CD4-positive, alpha-beta T cell treated with Interleukin-4 for 4 hours (primary cell): ENCODE data around the gene HOXC5.

Experiments
- DNase-seq: peaks from one replicate; pipeline ENCODE4 v3.0.0-alpha.2; 2020

Gene HOXC5

DNA sequence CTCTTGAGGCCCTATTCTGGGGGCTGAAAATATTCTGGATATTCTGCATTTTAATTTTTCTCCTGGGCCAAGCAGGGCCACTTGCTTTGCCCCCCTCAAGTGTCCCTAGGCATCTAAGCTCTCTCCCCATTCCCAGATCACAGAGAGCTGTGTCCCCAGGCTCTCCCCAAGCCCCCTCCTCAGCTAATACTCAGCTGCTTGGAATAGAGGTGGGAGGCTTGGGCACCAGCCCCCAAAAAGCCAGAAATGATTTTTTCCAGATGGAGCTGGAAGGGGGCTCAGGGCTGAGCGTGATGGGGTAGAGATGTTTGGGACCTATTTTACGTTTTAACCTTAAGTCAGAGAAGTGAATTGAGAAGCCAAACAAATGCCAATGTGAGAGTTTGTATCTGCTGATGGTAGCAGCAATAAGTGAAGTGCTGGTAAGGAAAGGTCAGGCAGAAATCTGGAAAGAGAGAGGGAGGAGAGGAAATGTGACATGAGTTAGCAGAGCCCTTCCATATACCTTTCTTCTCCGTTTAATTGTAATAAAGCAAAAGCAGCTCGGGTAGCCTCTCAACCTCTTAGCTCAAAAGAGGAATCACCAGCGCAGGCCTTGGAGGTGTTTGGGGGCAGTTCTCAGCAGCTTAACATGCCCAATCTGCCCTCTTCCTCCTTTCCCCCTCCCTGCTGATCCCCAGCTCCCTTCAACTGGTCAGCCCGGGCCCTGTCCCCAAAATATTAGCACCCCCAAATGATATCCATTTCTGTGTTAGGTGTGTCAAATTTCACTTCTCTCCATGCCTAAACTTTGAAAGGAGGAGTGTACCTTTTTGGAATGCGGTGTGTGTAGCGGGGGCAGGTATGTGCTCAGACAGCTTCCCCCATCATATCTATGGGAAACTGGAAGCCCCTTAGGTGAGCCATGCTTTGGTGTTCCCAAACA, 9.6 kb upstream of the HOXC5 start:
- no peak for DNase-seq

DNA sequence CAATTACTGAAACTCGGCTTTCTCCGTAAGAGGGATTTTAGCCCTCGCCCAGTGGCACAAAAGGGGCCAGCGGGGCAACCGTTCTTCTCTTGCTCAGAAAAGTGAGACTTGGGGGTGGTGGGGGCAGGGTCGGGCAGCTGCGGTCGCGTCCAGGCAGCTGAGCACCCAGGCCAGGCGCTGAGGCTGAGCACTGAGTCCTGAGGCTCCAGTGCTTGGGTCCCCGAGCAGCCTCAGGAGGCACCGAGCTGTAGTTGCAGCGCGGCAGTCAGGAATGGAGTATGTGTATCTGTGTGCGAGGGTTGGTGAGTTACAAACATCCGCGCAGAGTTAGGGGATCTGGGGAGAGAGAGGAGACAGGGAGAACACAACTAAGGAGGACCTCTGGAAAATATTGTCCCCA, 8.7 kb upstream of the HOXC5 start:
- no peak for DNase-seq

DNA sequence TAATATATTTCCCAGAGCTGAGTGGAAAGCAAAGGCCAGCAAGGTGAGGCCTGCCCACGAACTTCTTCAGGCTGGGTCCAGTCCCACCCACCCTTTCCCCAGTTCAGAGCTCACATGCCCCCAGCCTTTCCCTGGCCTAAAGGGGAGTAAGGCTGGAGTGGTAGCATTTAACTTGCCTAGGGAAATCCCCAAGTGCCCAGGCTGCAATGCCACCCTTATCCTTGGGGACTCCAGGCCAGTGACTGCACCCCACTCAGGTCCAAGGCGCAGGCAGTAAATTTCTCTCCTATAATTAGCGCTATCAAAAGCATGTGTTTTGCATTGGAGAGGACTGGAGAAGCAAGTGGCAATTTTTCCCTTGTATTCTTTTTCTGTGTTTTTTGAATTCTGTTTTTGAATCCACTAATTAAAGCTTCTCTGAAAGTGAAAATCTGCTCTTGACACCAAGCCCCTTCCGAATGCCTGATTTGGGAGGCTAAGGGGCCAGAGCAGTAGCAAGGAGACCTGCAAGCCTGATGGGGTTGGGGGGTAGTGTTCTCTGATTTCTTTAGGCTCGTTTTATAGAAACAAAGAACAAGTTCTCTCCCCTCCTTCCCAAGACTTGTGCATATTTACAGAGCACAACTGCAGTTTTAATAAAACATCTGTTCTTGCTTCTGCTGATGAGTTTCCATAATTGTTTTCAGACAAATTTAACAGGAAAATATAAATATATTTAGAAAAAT, 8.1 kb upstream of the HOXC5 start:
- DNase-seq = no peak

DNA sequence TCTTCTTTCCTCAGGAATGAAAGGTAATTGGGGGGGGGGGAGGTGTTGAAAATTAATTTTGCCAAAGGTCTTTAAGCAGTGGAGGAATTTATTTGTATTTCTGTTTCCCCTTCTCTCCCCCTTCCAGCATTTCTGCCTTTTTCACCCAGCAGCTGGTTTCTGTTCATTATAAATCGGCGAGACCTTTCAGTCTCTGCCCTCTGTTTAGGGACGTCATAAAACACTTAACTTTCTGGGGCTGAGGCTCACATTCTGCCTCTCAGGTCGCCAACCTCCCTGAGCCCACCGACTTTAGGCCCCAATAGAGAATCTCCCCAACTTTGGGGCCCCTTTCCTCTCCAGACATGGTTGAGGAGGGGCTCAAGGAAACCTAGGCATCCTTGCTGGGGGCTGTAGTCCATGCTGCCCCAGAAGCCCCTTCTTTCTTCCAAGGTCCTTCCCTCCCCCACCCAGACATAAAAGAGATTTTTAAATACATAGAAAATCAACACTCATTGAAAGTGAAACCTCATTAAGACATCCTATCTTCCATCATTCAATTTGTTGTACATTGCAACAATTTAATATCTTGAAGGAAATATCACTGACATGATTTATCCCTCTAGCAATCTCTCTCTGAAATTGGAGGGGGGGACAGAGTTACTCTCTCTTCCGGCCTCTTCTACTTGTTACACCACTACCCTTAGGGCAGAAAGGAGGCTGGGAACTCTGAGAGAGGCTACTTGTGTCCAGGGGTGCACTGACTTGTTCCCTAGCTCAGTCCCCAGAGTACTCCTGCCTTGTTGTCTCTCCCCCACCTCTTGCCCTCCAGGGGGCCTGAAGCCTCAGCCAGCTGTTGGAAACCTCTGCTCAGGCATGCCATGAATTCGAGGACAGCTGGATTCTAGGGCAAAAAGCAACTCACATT, 7.1 kb upstream of the HOXC5 start:
- DNase-seq = no peak

DNA sequence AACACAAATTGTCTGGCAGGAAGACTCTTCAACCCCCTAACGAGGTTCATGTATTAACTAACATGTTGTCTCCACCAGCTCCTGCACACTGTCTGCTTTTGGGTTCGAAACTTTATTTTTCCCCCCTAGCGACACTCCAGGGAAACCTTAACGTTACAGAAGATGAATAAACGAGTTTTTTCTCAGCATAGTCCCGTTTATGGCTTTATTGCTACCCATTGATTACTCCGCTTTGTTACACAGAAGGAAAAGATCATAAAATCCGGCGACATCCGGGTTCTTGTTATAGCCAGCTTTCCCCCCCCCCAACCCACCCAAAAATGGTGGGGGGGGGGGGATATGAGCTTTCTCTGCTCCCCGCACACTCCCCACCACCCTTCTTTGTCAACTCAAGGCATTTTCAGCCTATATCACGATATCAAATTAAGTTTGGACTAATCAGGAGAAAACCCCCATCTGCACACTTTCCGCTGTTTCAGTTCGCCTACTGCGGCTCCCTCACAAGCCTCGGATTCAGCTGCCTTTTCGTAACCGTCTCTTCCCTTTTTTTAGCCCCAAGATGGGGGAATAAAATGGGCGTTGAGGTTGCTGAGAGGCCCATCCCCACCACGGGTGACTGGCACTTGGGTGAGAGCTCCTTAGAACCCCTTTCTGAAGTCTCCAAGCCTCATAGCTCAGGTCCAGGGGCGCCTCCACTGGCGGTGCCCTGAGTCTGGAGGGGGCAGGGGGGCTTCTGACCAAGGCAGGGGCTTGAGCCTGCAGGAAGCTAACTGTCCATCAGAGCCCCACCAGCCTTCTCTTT, 6.0 kb upstream of the HOXC5 start:
- DNase-seq = no peak

DNA sequence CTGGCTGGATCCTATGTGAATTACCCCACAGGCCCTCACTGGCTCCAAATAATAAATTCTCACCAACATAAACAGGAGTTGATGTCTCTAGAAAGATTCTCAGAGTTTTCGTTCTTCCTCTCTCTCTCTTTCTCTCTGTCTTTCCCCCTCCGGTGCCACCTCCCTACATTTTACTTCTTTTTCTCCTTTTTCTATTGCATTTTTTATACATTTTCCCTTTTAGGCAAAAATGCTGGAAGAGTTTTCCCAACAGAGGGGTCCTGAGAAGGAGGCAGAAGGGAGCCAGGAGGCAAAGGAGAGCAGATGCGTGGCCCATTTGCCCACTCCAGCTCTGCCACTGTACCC, 5.4 kb upstream of the HOXC5 start:
- no peak for DNase-seq

DNA sequence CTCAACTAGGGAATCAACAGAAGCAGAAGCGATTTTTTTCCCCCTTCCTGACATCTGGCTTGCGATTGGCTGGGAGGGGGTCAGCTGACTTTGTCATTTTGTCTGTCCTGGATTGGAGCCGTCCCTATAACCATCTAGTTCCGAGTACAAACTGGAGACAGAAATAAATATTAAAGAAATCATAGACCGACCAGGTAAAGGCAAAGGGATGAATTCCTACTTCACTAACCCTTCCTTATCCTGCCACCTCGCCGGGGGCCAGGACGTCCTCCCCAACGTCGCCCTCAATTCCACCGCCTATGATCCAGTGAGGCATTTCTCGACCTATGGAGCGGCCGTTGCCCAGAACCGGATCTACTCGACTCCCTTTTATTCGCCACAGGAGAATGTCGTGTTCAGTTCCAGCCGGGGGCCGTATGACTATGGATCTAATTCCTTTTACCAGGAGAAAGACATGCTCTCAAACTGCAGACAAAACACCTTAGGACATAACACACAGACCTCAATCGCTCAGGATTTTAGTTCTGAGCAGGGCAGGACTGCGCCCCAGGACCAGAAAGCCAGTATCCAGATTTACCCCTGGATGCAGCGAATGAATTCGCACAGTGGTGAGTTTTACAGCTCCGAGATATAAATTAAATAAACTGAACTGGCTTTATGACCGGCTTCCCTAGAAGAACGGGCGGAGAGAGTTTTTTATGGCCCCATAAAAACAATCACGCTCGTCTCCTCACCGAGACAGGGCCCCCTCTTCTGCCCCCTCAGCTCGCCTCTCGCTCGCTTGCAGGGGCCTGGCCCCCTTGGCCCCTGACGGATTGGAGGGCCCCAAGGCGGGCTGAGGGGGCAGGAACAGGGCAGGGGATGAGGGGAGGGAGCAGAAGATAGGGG, 4.3 kb upstream of the HOXC5 start, which contains the start of gene HOXC6:
HOXC6 (plus strand) TSS at position 127 of the 888 bp plus-strand sequence; CDS start at position 209, 82 bp downstream.
- no peak for DNase-seq

DNA sequence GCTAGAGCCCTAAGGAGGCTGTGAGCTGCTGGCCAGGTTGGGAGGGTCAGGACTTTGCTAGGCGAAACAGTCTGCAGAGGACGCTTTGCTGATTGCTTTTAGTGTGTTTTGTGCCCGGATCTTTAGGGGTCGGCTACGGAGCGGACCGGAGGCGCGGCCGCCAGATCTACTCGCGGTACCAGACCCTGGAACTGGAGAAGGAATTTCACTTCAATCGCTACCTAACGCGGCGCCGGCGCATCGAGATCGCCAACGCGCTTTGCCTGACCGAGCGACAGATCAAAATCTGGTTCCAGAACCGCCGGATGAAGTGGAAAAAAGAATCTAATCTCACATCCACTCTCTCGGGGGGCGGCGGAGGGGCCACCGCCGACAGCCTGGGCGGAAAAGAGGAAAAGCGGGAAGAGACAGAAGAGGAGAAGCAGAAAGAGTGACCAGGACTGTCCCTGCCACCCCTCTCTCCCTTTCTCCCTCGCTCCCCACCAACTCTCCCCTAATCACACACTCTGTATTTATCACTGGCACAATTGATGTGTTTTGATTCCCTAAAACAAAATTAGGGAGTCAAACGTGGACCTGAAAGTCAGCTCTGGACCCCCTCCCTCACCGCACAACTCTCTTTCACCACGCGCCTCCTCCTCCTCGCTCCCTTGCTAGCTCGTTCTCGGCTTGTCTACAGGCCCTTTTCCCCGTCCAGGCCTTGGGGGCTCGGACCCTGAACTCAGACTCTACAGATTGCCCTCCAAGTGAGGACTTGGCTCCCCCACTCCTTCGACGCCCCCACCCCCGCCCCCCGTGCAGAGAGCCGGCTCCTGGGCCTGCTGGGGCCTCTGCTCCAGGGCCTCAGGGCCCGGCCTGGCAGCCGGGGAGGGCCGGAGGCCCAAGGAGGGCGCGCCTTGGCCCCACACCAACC, 3.1 kb upstream of the HOXC5 start:
- DNase-seq = no peak

DNA sequence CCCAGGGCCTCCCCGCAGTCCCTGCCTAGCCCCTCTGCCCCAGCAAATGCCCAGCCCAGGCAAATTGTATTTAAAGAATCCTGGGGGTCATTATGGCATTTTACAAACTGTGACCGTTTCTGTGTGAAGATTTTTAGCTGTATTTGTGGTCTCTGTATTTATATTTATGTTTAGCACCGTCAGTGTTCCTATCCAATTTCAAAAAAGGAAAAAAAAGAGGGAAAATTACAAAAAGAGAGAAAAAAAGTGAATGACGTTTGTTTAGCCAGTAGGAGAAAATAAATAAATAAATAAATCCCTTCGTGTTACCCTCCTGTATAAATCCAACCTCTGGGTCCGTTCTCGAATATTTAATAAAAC, 2.4 kb upstream of the HOXC5 start:
- DNase-seq = no peak

DNA sequence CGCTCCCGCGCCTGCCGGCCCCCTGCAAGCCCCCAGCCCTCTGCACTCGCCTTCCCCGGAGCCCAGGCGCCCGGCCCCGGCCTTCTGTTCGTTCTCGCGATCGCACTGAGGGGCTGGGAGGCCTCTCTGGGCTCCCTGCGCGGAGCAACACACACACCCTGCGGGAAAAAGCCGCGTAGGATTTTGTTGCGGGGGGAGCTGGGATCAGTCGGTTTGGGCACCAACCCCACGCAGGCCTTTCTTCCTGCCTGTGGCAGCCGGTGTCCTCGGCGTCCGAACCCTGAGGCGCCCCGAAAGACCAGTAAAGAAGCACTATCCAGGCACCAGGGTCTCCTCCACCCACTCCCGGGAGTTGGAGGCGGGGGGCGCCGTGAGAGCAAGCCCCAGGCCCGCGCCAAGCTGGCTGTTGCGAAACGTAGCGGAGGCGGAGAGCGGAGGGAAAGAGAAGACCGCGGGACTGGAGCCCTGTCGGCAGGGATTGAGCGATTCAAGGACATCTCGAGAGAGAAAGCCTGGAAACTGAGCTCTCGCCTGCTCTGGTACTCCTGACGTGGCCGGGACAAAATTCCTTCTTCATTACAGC, 1.9 kb upstream of the HOXC5 start:
- DNase-seq = no peak

DNA sequence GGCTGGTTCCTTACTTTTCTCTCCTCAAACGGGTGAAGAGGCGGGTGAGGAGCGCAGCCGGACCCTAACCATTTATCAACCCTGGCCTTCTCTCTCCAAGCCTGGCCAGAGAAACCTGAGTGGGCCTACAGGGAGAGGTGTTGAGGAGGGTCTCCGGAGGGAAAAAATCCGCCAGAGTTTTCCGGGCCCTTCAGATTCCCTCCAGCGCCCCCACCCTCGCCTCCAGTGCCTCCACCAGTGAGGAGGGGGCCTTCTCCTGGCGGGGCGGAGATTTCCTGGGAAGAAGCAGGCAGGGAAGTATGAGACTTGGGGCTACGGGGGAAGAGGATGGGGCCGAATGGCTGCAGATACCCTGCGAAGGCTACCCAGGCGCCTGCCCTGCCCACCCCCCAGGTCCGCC, 1.4 kb upstream of the HOXC5 start:
- no peak for DNase-seq

DNA sequence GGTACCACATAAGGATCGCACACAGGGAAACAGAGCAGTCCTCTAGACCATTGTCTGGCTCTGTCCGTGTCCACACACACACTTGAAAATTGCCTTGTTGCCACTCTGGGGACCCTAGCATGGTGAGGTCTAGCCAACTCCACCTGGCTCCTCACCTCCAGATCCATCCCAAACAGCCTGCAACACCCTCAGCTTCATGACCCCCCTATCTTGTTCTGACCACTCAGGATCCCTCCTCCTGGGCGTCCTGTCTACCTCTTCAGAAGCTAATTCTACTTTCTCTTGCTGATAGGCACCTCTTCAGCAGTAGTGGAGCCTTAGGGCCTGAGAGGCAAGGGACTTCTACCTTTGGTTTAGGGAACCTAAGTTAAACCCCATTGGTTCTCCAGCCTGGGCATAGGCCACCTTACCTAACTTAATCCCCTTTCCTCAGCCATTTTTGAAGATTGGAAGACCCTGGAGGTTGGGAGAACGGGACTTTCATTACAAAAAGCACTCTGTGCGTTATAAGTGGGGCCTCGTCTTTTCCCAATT, 697 bp upstream of the HOXC5 start:
- no peak for DNase-seq

DNA sequence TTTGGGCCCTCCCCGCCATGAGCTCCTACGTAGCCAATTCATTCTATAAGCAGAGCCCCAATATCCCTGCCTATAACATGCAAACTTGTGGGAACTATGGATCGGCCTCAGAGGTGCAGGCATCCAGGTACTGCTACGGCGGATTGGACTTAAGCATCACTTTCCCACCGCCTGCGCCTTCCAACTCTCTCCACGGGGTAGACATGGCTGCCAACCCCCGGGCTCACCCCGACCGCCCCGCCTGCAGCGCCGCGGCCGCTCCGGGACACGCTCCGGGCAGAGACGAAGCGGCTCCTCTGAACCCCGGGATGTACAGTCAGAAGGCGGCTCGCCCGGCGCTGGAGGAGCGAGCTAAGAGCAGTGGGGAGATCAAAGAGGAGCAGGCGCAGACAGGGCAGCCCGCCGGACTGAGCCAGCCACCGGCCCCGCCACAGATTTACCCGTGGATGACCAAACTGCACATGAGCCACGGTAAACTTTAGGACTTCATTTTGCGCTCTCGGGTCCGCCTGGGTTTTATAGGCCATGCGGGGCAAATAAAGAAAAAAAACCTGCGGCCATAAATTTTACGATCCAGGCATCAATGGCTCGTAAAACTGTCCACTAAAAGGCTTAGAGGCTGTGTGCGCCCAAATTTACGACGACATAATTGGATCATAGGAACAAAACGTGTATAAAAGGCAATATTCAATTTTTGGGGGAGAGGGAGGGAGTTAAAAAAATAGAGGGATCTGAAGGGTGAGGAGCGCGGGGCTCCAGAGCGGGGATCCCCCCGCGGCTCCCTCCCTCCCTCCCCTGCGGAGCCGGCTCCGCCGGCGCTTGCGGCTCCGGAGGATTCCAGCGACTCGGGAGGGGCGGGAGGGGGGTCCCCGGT, 493 bp downstream of the HOXC5 start:
- no peak for DNase-seq

DNA sequence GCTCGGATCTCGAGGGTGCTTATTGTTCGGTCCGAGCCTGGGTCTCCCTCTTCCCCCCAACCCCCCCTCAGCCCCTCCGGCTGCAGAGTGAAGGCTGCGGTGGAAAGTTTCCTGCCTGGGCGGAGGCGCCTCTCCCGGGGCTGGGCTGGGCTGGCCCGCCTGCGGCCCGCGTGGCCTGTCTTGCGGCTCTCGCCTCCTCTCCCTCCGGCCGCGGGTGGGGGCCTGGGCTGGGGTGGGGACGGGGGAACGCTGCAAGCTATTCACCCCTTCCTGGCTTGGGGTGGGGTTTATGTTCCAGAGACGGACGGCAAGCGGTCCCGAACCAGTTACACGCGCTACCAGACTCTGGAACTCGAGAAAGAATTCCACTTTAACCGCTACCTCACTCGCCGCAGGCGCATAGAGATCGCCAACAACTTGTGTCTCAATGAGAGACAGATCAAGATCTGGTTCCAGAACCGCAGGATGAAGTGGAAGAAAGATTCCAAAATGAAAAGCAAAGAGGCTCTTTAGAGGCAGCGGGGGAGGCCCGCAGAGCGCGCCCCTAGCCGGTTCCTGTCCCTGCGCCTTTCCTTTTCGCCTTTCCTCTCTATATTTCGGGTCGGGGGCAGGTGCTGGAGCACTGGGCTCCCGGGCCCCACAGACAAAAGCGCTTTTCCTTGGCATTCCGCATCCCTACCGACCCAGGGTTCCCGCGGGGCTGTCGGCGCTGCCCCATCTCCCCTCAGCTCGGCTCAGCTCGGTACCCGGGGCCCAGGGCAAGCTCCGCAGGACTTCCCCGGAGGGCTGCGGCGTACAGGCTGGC, 1.3 kb downstream of the HOXC5 start:
- DNase-seq = no peak

DNA sequence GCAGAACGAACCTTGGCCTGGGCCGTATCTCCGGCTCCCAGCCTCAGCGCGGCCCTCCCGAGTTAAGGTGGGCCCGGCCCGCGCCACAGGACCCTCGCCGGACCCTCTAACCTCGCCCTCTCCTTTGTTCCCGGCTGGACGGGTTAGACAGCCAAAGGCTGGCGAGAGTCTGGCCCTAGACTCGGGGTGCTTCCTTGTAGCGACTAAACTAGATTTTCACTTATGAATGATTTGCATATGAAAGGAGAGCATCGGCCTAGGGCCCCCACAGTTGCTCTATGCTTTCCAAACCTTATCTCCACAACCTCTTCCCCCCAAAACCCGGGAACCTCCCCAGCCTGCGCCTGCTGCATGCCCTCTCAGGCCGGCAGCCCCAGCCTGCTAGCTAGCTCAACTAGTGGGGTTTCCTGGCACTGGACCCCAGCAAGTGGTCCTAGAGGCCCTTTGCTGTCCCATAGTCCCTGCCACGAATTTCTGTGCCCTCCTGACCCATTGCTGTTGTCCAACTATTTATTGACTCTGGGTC, 2.0 kb downstream of the HOXC5 start:
- DNase-seq = no peak

DNA sequence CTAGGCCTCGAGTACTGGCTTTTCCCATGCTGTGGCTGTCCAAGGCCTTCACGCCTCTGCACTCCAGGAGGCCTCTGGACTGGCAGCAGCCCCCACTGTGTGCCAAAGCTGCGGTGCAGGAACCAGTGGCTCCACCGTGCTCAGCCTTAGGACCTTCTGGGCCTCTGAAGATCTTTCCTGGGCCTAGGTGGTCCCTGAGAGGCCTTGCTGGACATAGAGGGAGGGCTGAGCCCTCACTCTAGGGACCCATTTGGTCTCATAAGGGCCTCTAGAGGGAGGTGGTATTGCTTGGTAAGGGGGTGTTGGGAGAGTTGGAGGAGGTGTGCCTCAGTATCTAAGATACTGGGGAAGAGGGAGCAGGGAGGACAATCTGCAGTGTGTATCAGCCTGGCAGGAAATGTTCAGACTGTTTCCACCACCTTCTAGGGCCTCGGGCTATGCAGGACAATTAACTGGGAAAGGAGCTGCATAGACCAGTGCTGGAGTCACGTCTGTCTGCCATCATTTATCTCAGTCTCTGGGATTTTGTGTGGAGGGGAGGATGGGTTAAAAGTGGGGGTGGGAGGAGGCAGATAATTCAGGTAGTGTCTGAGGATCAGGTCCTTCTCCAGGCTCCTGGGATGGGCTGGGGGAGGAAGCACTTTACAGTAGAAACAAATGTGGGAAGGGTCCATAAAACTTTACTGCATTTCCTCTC, 2.9 kb downstream of the HOXC5 start:
- DNase-seq = no peak
